ENCODE data around the gene KMT2D.

KMT2D gene

DNA sequence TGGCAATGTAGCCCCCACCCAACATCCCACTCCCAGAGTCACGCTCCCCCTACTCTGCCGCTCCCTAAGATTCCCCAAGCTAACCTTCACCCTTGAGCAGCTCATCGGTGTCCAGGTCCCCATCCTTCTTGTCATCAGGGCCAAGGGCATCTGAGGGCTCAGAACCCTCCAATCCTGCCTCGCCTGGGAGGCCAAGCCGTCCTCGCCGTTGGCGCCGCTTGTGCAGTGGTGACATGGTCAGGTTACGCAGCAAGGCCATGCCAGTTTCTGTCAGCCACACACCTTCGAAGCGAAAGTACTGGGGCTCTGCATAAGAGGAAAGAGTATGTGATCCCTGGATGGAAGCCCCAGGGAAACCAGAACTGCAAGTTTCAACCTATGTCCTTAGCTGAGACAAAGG lies 15.9 kb downstream of the KMT2D start:
- CTCF ChIA-PET = interaction anchor here (1.1 to 12.3 kb wide), 12 partner anchors 10 to 87 kb away, joined by 3 to 203 read pairs (median 6); partner anchors contain the start of gene ARF3
- no peak for DNase-seq (ENCODE audit: extremely low spot score)
- POLR2A ChIA-PET = interaction anchor here (1.4 kb wide), 1 partner anchor 13 kb away, joined by 3 read pairs; no protein-coding TSS in a partner anchor
- no peak for TF ChIP-seq CTCF (IDR thresholded peaks at IDR 0.05; ENCODE audit: control extremely low read depth, extremely low read depth, low read depth, missing control alignments)

DNA sequence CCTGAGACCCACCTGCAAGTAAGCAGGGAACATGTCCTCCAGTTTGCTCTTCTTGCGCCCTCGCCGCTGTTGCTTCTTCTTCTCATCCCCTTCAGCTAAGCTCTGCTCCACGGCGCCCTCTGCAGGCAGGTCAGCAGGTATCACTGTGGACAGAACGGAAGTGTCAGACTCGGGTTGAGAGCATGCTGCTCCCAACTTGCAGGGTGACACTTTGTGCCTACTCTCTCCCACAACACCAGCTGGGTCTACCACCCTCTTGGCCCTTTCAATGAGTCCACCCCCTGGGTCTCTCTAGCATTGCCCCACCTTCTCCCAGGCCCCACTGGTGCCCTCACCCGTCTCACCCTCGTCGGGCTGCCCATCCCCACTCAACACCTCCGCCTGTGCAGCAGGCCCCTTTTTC lies 16.7 kb downstream of the KMT2D start:
- DNase-seq (ENCODE audit: extremely low spot score) = peak; percentile 85
- POLR2A ChIA-PET = interaction anchor here (0.9 to 1.4 kb wide), 2 partner anchors 14 to 87 kb away, joined by 3 read pairs; partner anchors contain the start of gene TUBA1B
- CTCF ChIA-PET = interaction anchor here (0.8 to 12.3 kb wide), 19 partner anchors 8 to 87 kb away, joined by 3 to 203 read pairs (median 5); partner anchors contain the start of genes ARF3, KMT2D and WNT1
- TF ChIP-seq CTCF (IDR thresholded peaks at IDR 0.05; ENCODE audit: control extremely low read depth, extremely low read depth, low read depth, missing control alignments) = peak; percentile 81

DNA sequence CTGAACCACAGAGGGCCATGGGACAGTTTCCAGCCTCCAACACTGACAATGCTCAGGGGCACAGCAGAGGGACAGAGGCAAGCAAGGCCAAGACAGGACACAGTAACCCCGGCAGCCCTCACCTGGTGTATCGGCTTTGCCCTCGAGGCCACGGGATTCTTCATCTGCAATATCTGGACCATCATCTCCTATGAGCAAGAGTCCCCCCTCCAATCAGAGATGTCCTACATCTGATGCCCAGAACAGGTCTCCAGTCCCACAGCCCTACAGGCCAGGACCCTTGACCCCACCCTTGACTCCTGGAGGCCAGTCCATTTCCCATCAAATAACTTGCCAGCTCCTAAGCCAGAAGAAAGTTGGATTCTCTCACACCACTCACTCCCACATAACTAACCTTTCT lies 17.4 kb downstream of the KMT2D start:
- CTCF ChIA-PET = interaction anchor here (0.8 to 12.3 kb wide), 19 partner anchors 9 to 178 kb away, joined by 3 to 203 read pairs (median 5); partner anchors contain the start of genes ARF3, KMT2D, RND1 and WNT1

DNA sequence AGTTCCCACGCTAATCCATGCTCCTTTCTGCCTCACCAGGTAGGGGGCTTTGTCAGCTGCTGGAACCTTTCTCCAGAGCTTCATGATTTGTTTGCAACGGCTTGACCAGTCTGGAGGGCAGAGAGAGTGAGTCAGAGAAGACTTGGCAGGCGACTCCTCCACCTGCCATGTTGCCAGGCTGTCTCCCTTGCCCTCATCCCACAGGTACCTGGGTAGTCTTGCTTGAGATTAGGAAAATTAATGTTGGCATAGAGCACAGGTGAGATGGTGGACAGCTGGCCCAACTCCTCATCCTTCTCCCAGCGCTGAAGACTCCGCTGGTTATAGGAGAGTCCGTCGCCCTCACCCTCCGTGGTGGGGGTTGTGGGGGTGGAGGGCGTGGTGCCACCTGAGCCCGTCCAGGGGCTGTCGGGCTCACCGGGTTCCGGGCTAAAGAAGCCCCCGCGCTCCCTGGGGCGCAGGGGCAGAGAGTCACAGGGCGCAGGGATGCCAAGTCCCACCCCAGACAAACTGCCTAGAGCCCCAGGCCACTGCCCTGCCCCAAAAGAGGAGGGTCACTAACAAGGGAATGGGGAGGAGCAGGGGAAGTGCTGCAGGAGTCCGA lies 18.6 kb downstream of the KMT2D start:
- POLR2A ChIA-PET = interaction anchor here (0.5 to 0.6 kb wide), 2 partner anchors 67 to 181 kb away, joined by 3 to 4 read pairs; no protein-coding TSS in a partner anchor
- CTCF ChIA-PET = interaction anchor here (1.3 to 12.3 kb wide), 4 partner anchors 9 to 177 kb away, joined by 3 to 203 read pairs (median 10); partner anchors contain the start of gene RND1
- no peak for TF ChIP-seq CTCF (IDR thresholded peaks at IDR 0.05; ENCODE audit: control extremely low read depth, extremely low read depth, low read depth, missing control alignments)

More for the DNA sequence above, 17.4 kb downstream of the KMT2D start:
- TF ChIP-seq CTCF (IDR thresholded peaks at IDR 0.05; ENCODE audit: control extremely low read depth, extremely low read depth, low read depth, missing control alignments) = no peak
- DNase-seq (ENCODE audit: extremely low spot score) = no peak
- POLR2A ChIA-PET = interaction anchor here (0.9 to 1.4 kb wide), 2 partner anchors 15 to 88 kb away, joined by 3 read pairs; partner anchors contain the start of gene TUBA1B

DNA sequence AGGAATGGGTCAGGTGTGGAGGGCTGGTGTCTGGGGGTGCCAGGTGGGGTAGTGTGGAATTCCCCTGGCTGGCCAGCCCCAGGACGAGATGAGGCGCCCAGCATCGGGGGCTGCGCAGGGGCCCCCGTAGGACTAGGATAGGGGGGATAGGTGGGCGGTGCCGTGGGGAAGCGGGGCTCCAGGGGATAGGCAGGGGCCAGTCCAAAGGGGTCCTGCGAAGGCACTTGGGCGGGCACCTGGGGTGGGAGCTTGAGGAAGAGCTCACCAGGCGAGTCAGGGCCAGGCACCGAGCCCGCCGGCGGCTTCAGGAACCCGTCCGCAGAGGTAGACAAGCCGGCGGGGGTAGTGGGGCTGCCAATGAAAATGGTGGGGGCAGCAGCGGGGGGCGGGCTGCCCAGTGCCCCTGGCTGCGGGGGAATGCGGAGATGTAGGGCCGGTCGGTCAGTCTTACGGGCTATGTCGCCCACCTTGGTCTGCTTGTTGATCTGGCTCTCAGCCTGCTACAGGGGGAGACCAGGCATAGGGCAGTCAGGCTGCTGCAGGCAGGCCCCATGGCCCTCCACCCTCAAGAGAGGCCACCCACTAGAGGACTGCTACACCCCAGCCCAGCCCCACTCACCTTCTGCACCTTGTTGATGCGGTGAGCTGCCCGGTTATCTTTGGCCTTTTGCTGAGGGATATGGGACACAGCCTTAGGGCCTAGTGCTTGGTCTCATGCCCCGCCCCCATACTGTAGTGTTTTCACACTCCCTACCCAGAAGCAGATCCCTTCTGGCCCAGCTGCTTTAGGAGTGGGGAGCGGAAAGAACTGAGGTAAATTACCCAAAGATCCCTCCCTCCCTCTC lies 19.3 kb downstream of the KMT2D start:
- no peak for TF ChIP-seq CTCF (IDR thresholded peaks at IDR 0.05; ENCODE audit: control extremely low read depth, extremely low read depth, low read depth, missing control alignments)
- ChIA-PET CTCF (interaction anchor here (1.6 to 12.3 kb wide), 2 partner anchors 10 to 13 kb away, joined by 3 to 203 read pairs; no protein-coding TSS in a partner anchor), POLR2A (interaction anchor here (0.6 kb wide), 1 partner anchor 66 kb away, joined by 3 read pairs; no protein-coding TSS in a partner anchor)
- DNase-seq (ENCODE audit: extremely low spot score) = no peak

More for the DNA sequence above, 18.6 kb downstream of the KMT2D start:
- no peak for DNase-seq (ENCODE audit: extremely low spot score)

- TF ChIP-seq CTCF (IDR thresholded peaks at IDR 0.05; ENCODE audit: control extremely low read depth, extremely low read depth, low read depth, missing control alignments) = no peak
- ChIA-PET CTCF (interaction anchor here (1.7 to 12.3 kb wide), 3 partner anchors 8 to 42 kb away, joined by 4 to 203 read pairs (median 8); no protein-coding TSS in a partner anchor), POLR2A (no interaction called here)
- DNase-seq (ENCODE audit: extremely low spot score) = no peak
Measured at GRCh38 chr12:49040364-49040855, 20.2 kb downstream of the KMT2D start.

Data from GM10248 (cell line).